Immature natural killer cell (primary cell): ENCODE data around the gene TBX18. TPM values are rescaled to one million over a fixed set of nuclear protein-coding genes. Genes with fewer than 3 reads are reported as not detected.

Source experiments
- DNase-seq, 3 donors: peaks; one replicate each; pipeline ENCODE4 v3.0.0; 2022; ENCODE audit warnings: mixed read lengths in 1 of 3
- H3K27ac Mint-ChIP-seq, 6 donors: one replicate each; pipeline ENCODE4 v1.8.0; 2020; ENCODE audit warnings: mixed read lengths in 6 of 6, mild to moderate bottlenecking in 5 of 6, inconsistent platforms in 4 of 6, moderate library complexity in 3 of 6
- H3K27me3 Mint-ChIP-seq, 3 donors: one replicate each; pipeline ENCODE4 v1.8.0; 2020 to 2021; ENCODE audit warnings: low read depth in 3 of 3, mild to moderate bottlenecking in 3 of 3, mixed read lengths in 3 of 3, moderate library complexity in 3 of 3, inconsistent platforms in 1 of 3
- H3K36me3 Mint-ChIP-seq, 3 donors: one replicate each; pipeline ENCODE4 v1.8.0; 2020; ENCODE audit warnings: mixed read lengths in 3 of 3, inconsistent platforms in 2 of 3, mild to moderate bottlenecking in 2 of 3
- H3K4me1 Mint-ChIP-seq, 2 donors: one replicate each; pipeline ENCODE4 v1.8.0; 2020; ENCODE audit warnings: inconsistent platforms in 2 of 2, mild to moderate bottlenecking in 2 of 2, mixed read lengths in 2 of 2, moderate library complexity in 1 of 2
- H3K4me3 Mint-ChIP-seq, 5 donors: one replicate each; pipeline ENCODE4 v1.8.0; 2020; ENCODE audit warnings: mild to moderate bottlenecking in 5 of 5, mixed read lengths in 5 of 5, inconsistent platforms in 3 of 5, moderate library complexity in 3 of 5
- H3K9me3 Mint-ChIP-seq, 6 donors: one replicate each; pipeline ENCODE4 v1.8.0; 2020; ENCODE audit warnings: mild to moderate bottlenecking in 6 of 6, mixed read lengths in 6 of 6, inconsistent platforms in 4 of 6, moderate library complexity in 3 of 6
- polyA plus RNA-seq, 3 donors: library from polyadenylated mRNA; unstranded; fragments of 300-500 nt; fragmentation: Illumina TruSeq; gene quantifications; one replicate each; pipeline ENCODE4 v1.2.3, GENCODE V29; 2021

Gene TBX18
- polyA plus RNA-seq, 3 donors from 2014 or later: not detected

- no peaks in the 10 kb centered on the region for H3K4me1 Mint-ChIP-seq
- DNase-seq: no peak
- no peaks in the 10 kb centered on the region for H3K36me3 Mint-ChIP-seq
- no peak overlapping the region for H3K27ac Mint-ChIP-seq
- H3K4me3 Mint-ChIP-seq: no peak overlapping the region
- H3K9me3 Mint-ChIP-seq: peaks cover 0 to 13% (median 3%) of the 10 kb centered on the region in 6 donors
- H3K27me3 Mint-ChIP-seq: peaks cover 0 to 4% (median 3%) of the 10 kb centered on the region in 3 donors
Measured at GRCh38 chr6:84665401-84665800, 99.0 kb downstream of the TBX18 start.

GRCh38 chr6:84663866-84664265, 100.5 kb downstream of the TBX18 start:
- no peaks in the 10 kb centered on the region for H3K36me3 Mint-ChIP-seq
- H3K27me3 Mint-ChIP-seq: peaks cover 0 to 4% (median 3%) of the 10 kb centered on the region in 3 donors
- H3K9me3 Mint-ChIP-seq: peaks cover 0 to 13% (median 4%) of the 10 kb centered on the region in 6 donors
- H3K4me3 Mint-ChIP-seq: no peak overlapping the region
- H3K4me1 Mint-ChIP-seq: no peaks in the 10 kb centered on the region
- no peak for DNase-seq
- no peak overlapping the region for H3K27ac Mint-ChIP-seq

- H3K9me3 Mint-ChIP-seq: peaks cover 0 to 13% (median 4%) of the 10 kb centered on the region in 6 donors
- H3K4me3 Mint-ChIP-seq: no peak overlapping the region
- peaks cover 0 to 4% (median 1%) of the 10 kb centered on the region in 3 donors for H3K27me3 Mint-ChIP-seq
- no peak overlapping the region for H3K27ac Mint-ChIP-seq
- no peak for DNase-seq
- H3K4me1 Mint-ChIP-seq: no peaks in the 10 kb centered on the region
- H3K36me3 Mint-ChIP-seq: no peaks in the 10 kb centered on the region
Measured at GRCh38 chr6:84657486-84657885, 106.9 kb downstream of the TBX18 start.

GRCh38 chr6:84657025-84657424, 107.4 kb downstream of the TBX18 start:
- no peak overlapping the region for H3K4me3 Mint-ChIP-seq
- peaks cover 0 to 1% (median under 1%) of the 10 kb centered on the region in 3 donors for H3K27me3 Mint-ChIP-seq
- no peak overlapping the region for H3K27ac Mint-ChIP-seq
- H3K36me3 Mint-ChIP-seq: no peaks in the 10 kb centered on the region
- no peak for DNase-seq
- no peaks in the 10 kb centered on the region for H3K4me1 Mint-ChIP-seq
- H3K9me3 Mint-ChIP-seq: peaks cover 0 to 10% (median 4%) of the 10 kb centered on the region in 6 donors

- H3K4me1 Mint-ChIP-seq: no peaks in the 10 kb centered on the region
- no peak for DNase-seq
- peaks cover 0 to 1% (median 0%) of the 10 kb centered on the region in 3 donors for H3K27me3 Mint-ChIP-seq
- no peak overlapping the region for H3K4me3 Mint-ChIP-seq
- no peak overlapping the region for H3K27ac Mint-ChIP-seq
- H3K9me3 Mint-ChIP-seq: peaks cover 0 to 11% (median 3%) of the 10 kb centered on the region in 6 donors
- H3K36me3 Mint-ChIP-seq: no peaks in the 10 kb centered on the region
Measured at GRCh38 chr6:84653027-84653551, 111.3 kb downstream of the TBX18 start.

- H3K27ac Mint-ChIP-seq: no peak overlapping the region
- no peaks in the 10 kb centered on the region for H3K36me3 Mint-ChIP-seq
- no peaks in the 10 kb centered on the region for H3K4me1 Mint-ChIP-seq
- no peak overlapping the region for H3K4me3 Mint-ChIP-seq
- H3K9me3 Mint-ChIP-seq: peaks cover under 1 to 11% (median 3%) of the 10 kb centered on the region in 6 donors
- H3K27me3 Mint-ChIP-seq: peaks cover 0 to 1% (median 0%) of the 10 kb centered on the region in 3 donors
- DNase-seq: no peak
Measured at GRCh38 chr6:84652356-84653026, 111.9 kb downstream of the TBX18 start.

- no peaks in the 10 kb centered on the region for H3K4me1 Mint-ChIP-seq
Measured at GRCh38 chr6:84651583-84651982, 112.8 kb downstream of the TBX18 start.

GRCh38 chr6:84648444-84648843, 116.0 kb downstream of the TBX18 start:
- Mint-ChIP-seq H3K4me1 (no peaks in the 10 kb centered on the region), H3K36me3 (no peaks in the 10 kb centered on the region), H3K27ac (no peak overlapping the region), H3K4me3 (no peak overlapping the region), H3K9me3 (peaks cover 2 to 11% (median 4%) of the 10 kb centered on the region in 6 donors), H3K27me3 (peaks cover 0 to 2% (median 0%) of the 10 kb centered on the region in 3 donors)
- no peak for DNase-seq

More at GRCh38 chr6:84651583-84651982, 112.8 kb downstream of the TBX18 start:
- Mint-ChIP-seq H3K9me3 (peaks cover 0 to 11% (median 3%) of the 10 kb centered on the region in 6 donors), H3K27ac (no peak overlapping the region), H3K36me3 (no peaks in the 10 kb centered on the region), H3K27me3 (peaks cover 0 to 2% (median 0%) of the 10 kb centered on the region in 3 donors), H3K4me3 (no peak overlapping the region)
- DNase-seq: no peak

GRCh38 chr6:84645563-84646266, 118.7 kb downstream of the TBX18 start:
- peaks cover 0 to 2% (median 0%) of the 10 kb centered on the region in 3 donors for H3K27me3 Mint-ChIP-seq
- H3K4me1 Mint-ChIP-seq: no peaks in the 10 kb centered on the region
- H3K27ac Mint-ChIP-seq: no peak overlapping the region
- no peak overlapping the region for H3K4me3 Mint-ChIP-seq
- H3K9me3 Mint-ChIP-seq: peaks cover 0 to 5% (median 3%) of the 10 kb centered on the region in 6 donors
- no peak for DNase-seq
- H3K36me3 Mint-ChIP-seq: no peaks in the 10 kb centered on the region

GRCh38 chr6:84645000-84645399, 119.4 kb downstream of the TBX18 start:
- DNase-seq: no peak
- H3K9me3 Mint-ChIP-seq: peaks cover 0 to 5% (median 3%) of the 10 kb centered on the region in 6 donors
- no peak overlapping the region for H3K27ac Mint-ChIP-seq
- no peaks in the 10 kb centered on the region for H3K36me3 Mint-ChIP-seq
- H3K4me1 Mint-ChIP-seq: no peaks in the 10 kb centered on the region
- peaks cover 0 to 2% (median 0%) of the 10 kb centered on the region in 3 donors for H3K27me3 Mint-ChIP-seq
- no peak overlapping the region for H3K4me3 Mint-ChIP-seq

- Mint-ChIP-seq H3K4me1 (no peaks in the 10 kb centered on the region), H3K27ac (no peak overlapping the region)
- DNase-seq: no peak
Measured at GRCh38 chr6:84643778-84644177, 120.6 kb downstream of the TBX18 start.

GRCh38 chr6:84641076-84641475, 123.3 kb downstream of the TBX18 start:
- Mint-ChIP-seq H3K9me3 (peaks cover 1 to 11% (median 7%) of the 10 kb centered on the region in 6 donors), H3K27ac (no peak overlapping the region), H3K27me3 (no peaks in the 10 kb centered on the region), H3K36me3 (peaks cover 0 to under 1% (median 0%) of the 10 kb centered on the region in 3 donors), H3K4me3 (no peak overlapping the region), H3K4me1 (no peaks in the 10 kb centered on the region)
- DNase-seq: no peak

More at GRCh38 chr6:84643778-84644177, 120.6 kb downstream of the TBX18 start:
- H3K4me3 Mint-ChIP-seq: no peak overlapping the region
- peaks cover 0 to 2% (median 0%) of the 10 kb centered on the region in 3 donors for H3K27me3 Mint-ChIP-seq
- no peaks in the 10 kb centered on the region for H3K36me3 Mint-ChIP-seq
- H3K9me3 Mint-ChIP-seq: peaks cover 0 to 8% (median 4%) of the 10 kb centered on the region in 6 donors

- H3K36me3 Mint-ChIP-seq: peaks cover 0 to 4% (median 0%) of the 10 kb centered on the region in 3 donors
- H3K9me3 Mint-ChIP-seq: peaks cover 1 to 11% (median 4%) of the 10 kb centered on the region in 6 donors
- H3K27me3 Mint-ChIP-seq: no peaks in the 10 kb centered on the region
- H3K4me1 Mint-ChIP-seq: no peaks in the 10 kb centered on the region
- no peak for DNase-seq
- no peak overlapping the region for H3K27ac Mint-ChIP-seq
- no peak overlapping the region for H3K4me3 Mint-ChIP-seq
Measured at GRCh38 chr6:84639396-84639795, 125.0 kb downstream of the TBX18 start.

- Mint-ChIP-seq H3K4me1 (no peaks in the 10 kb centered on the region), H3K9me3 (peaks cover 1 to 11% (median 4%) of the 10 kb centered on the region in 6 donors), H3K4me3 (no peak overlapping the region), H3K27me3 (no peaks in the 10 kb centered on the region), H3K27ac (no peak overlapping the region), H3K36me3 (peaks cover 0 to 4% (median 0%) of the 10 kb centered on the region in 3 donors)
- no peak for DNase-seq
Measured at GRCh38 chr6:84638286-84638685, 126.1 kb downstream of the TBX18 start.
